Esophagus muscularis mucosa (tissue), 4 donors: Measurements from ENCODE around the gene RAB35. TPM values are rescaled to one million over a fixed set of nuclear protein-coding genes. Genes with fewer than 3 reads are reported as not detected.

ENCODE experiments used
- DNase-seq: peaks from one replicate; pipeline ENCODE4 v3.0.0-alpha.2; 2017; ENCODE audit errors: extremely low spot score
- H3K27ac ChIP-seq, 4 donors: fragments of 200-600 bp; sonication (generic); replicated peaks in 1 of 4; 1 replicate in 3 of 4; 2 replicates in 1 of 4; pipeline ENCODE4 v1.5.1; 2016 to 2019; ENCODE audit warnings: mild to moderate bottlenecking in 1 of 4
- H3K27me3 ChIP-seq, 4 donors: fragments of 200-600 bp; sonication (generic); one replicate each; pipeline versions ENCODE4 v1.5.1 to v1.6.0; 2016 to 2019
- H3K36me3 ChIP-seq, 4 donors: fragments of 200-600 bp; sonication (generic); one replicate each; pipeline ENCODE4 v1.5.1; 2016 to 2019
- H3K4me1 ChIP-seq, 4 donors: fragments of 200-600 bp; sonication (generic); one replicate each; pipeline ENCODE4 v1.5.1; 2016 to 2019
- H3K4me3 ChIP-seq, 4 donors: fragments of 200-600 bp; sonication (generic); 1 replicate in 2 of 4; 2 replicates in 2 of 4; pipeline ENCODE4 v1.5.1; 2016 to 2019; ENCODE audit warnings: mild to moderate bottlenecking in 4 of 4, moderate library complexity in 1 of 4
- H3K9me3 ChIP-seq, 4 donors: fragments of 200-600 bp; sonication (generic); 1 replicate in 3 of 4; 2 replicates in 1 of 4; pipeline ENCODE4 v1.5.1; 2016 to 2019
- EP300 ChIP-seq: sonication (generic); formaldehyde crosslinking; IDR thresholded peaks from one replicate; pipeline ENCODE4 v1.6.1; 2017; ENCODE audit warnings: antibody characterized with exemption
- POLR2A ChIP-seq: fragments of 450-650 bp; IDR thresholded peaks from one replicate; pipeline ENCODE4 v1.6.1; 2017; ENCODE audit warnings: antibody characterized with exemption, moderate library complexity, mild to moderate bottlenecking, low read depth
- POLR2AphosphoS5 ChIP-seq, 2 donors: sonication (generic); formaldehyde crosslinking; IDR thresholded peaks; one replicate each; pipeline ENCODE4 v1.6.1; 2017; ENCODE audit warnings: antibody characterized with exemption in 2 of 2
- WGBS: methylation state at CpG from one replicate; pipeline ENCODE4 v1.1.5; 2018; 5-methylcytosine and 5-hydroxymethylcytosine counted together
- intact Hi-C: fragments of 100-400 bp; cut with DNase I; formaldehyde crosslinking; loops from one replicate; pipeline ENCODE4 v1.15.1; 2023
- total RNA-seq, 4 donors: library from RNA; depleted of rRNA; stranded (reverse); fragments of >200 nt; gene quantifications; one replicate each; pipeline versions ENCODE4 v1.1.0 to v1.2.1, GENCODE V29; 2016
- TF ChIP-seq, protein P1 (sequence below), 3 experiments: fragments of 200-600 bp in 2 of 3; fragments of 450-650 bp in 1 of 3; sonication (generic) in 2 of 3; IDR thresholded peaks; one replicate each; pipeline ENCODE4 v1.5.1; 2017 to 2019; ENCODE audit warnings: antibody characterized with exemption in 3 of 3, mild to moderate bottlenecking in 2 of 3, moderate library complexity in 1 of 3

RAB35 gene
- total RNA-seq, 4 donors from 2014 or later, result 18.7 to 45.9 (median 38.3) TPM

DNA sequence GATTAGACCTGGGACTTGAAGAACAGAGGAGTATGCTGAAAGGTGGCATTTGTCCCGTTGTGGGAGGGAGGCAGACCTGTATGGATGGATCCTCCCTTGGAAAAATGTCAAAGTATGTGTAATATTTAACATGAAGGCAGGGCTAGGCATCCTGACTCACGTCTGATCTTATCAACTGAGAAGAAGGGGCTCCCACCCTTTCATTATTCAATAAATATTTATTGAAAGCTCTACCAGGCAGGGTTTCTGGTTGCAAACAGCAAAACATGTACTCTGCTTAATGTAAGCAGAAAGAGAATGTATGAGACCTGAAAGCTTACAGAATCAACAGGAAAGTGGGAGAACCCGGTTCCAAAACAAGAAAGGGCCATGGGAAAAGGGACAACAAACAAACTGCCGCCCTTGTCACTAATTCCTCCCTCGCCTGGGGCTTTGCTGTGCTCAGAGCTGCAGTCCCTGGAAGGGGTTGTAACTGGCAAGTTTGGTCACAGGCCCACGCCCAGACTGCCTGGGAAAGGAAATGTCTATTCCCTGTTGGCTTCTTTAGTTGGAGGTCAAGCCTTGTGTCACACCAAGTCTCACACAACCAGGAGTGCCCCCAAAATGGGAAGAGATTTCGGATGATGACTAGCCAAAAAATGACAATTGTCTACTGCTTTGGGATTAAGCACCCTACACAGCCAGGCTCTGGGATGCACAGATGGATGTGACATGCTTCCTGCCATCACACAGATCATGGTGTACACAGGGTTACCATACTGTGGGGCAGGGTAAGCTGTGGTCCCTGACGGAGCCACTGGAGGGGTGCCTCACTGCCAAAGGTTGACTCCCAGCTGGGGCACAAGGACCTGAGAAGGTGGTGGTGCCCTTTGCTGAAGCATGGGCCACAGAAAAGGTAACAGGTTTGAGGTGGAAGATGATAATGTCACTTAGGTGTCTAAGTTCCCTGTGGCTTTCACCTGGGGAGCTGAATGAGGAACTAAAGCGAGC, 36.8 kb downstream of the RAB35 start:
- H3K27ac ChIP-seq, result no peak overlapping the region
- intact Hi-C loops, result loop anchor here (10.0 kb wide), 1 partner anchor 95 kb away; the partner anchor contains the start of gene BICDL1
- TF ChIP-seq POLR2AphosphoS5 (IDR thresholded peaks at IDR 0.05), result no peak
- no peak for TF ChIP-seq EP300
- TF ChIP-seq, protein P1, sequence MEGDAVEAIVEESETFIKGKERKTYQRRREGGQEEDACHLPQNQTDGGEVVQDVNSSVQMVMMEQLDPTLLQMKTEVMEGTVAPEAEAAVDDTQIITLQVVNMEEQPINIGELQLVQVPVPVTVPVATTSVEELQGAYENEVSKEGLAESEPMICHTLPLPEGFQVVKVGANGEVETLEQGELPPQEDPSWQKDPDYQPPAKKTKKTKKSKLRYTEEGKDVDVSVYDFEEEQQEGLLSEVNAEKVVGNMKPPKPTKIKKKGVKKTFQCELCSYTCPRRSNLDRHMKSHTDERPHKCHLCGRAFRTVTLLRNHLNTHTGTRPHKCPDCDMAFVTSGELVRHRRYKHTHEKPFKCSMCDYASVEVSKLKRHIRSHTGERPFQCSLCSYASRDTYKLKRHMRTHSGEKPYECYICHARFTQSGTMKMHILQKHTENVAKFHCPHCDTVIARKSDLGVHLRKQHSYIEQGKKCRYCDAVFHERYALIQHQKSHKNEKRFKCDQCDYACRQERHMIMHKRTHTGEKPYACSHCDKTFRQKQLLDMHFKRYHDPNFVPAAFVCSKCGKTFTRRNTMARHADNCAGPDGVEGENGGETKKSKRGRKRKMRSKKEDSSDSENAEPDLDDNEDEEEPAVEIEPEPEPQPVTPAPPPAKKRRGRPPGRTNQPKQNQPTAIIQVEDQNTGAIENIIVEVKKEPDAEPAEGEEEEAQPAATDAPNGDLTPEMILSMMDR (IDR thresholded peaks at IDR 0.05), result no peak
- TF ChIP-seq POLR2A, result no peak
- no peaks in the 10 kb centered on the region for H3K4me1 ChIP-seq
- WGBS, result 71% methylated on average over 9 of the region's 9 CpGs
- no peaks in the 10 kb centered on the region for H3K36me3 ChIP-seq
- H3K9me3 ChIP-seq, result no peaks in the 10 kb centered on the region
- no peak overlapping the region for H3K4me3 ChIP-seq
- H3K27me3 ChIP-seq, result no peaks in the 10 kb centered on the region
- no peak for DNase-seq

DNA sequence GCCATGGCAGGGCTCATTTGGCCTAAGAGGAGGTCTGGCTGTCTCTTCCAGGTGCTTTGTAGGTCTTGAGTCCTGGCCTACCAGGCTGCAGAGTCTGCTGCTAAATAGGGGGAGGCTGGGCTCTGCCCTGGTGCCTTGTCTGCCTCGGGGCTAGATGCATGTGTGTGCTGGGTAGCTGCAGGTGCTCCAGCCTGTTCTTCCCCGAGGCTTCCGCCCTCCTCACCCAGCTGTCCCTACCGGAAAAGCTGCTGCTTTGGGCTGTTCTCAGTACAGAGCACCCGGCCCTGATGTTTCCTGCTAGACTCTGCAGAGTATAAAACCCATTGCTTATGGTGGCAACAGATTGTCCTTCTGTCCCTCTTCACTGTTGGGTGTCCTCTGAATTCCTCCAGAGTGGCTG, 37.7 kb downstream of the RAB35 start:
- no peaks in the 10 kb centered on the region for H3K4me1 ChIP-seq
- no peak overlapping the region for H3K27ac ChIP-seq
- 65% methylated on average over 5 of the region's 5 CpGs for WGBS
- no peaks in the 10 kb centered on the region for H3K27me3 ChIP-seq
- no peak overlapping the region for H3K4me3 ChIP-seq
- DNase-seq, result no peak
- intact Hi-C loops, result no loop called here
- TF ChIP-seq POLR2AphosphoS5 (IDR thresholded peaks at IDR 0.05), result no peak
- TF ChIP-seq POLR2A, result no peak
- TF ChIP-seq EP300, result no peak
- TF ChIP-seq, protein P1 (IDR thresholded peaks at IDR 0.05), result no peak
- H3K36me3 ChIP-seq, result no peaks in the 10 kb centered on the region
- H3K9me3 ChIP-seq, result no peaks in the 10 kb centered on the region

DNA sequence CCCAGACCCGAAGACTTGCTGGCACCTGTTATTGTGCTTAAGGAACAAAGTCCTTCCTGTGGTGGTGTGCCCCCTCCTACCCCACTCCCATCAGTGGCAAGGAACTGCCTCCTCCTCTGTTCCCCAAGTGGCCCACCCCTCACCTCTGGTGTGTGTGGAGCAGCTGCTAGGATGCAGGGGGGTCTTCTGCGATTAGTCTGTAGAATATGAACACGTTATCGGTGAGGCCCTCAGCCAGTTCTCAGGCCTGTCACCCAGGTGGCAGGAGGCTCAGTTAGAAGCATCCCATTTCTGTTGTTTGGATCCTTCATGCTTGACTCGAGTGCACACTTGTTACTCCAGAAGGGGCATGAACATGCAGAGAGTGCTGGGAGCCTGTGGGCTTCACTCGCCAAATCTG, 39.3 kb downstream of the RAB35 start:
- intact Hi-C loops, result no loop called here
- H3K36me3 ChIP-seq, result no peaks in the 10 kb centered on the region
- 82% methylated on average over 6 of the region's 6 CpGs for WGBS
- H3K4me1 ChIP-seq, result no peaks in the 10 kb centered on the region
- no peaks in the 10 kb centered on the region for H3K9me3 ChIP-seq
- no peak for DNase-seq
- no peak overlapping the region for H3K27ac ChIP-seq
- no peaks in the 10 kb centered on the region for H3K27me3 ChIP-seq
- no peak for TF ChIP-seq EP300
- TF ChIP-seq, protein P1 (IDR thresholded peaks at IDR 0.05), result no peak
- TF ChIP-seq POLR2A, result no peak
- no peak for TF ChIP-seq POLR2AphosphoS5 (IDR thresholded peaks at IDR 0.05)
- no peak overlapping the region for H3K4me3 ChIP-seq

DNA sequence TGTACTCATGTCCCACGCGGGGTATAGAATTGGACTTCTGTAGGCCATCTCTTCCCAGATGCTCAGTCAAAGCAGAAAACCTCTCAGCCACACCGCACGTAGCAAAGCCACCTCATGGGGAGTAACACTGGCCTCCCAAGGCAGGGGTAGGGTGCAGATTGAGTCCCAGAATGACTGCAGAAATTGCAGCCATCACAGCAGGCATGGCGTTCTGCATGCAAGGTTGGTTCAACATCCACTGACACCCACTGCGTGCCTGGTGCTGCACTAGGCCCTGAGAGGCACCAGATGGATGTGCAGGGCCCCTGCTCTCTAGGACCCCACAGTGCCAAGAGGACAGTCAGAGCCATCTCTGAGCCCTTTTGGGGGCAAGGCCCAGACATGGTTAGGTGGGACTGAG, 39.9 kb downstream of the RAB35 start:
- no peak overlapping the region for H3K4me3 ChIP-seq
- no peak for DNase-seq
- no peak overlapping the region for H3K27ac ChIP-seq
- 91% methylated on average over 6 of the region's 6 CpGs for WGBS
- H3K9me3 ChIP-seq, result no peaks in the 10 kb centered on the region
- intact Hi-C loops, result no loop called here
- TF ChIP-seq POLR2AphosphoS5 (IDR thresholded peaks at IDR 0.05) (no peak), EP300 (no peak), POLR2A (no peak)
- TF ChIP-seq, protein P1 (IDR thresholded peaks at IDR 0.05), result no peak
- H3K36me3 ChIP-seq, result no peaks in the 10 kb centered on the region
- H3K27me3 ChIP-seq, result no peaks in the 10 kb centered on the region
- no peaks in the 10 kb centered on the region for H3K4me1 ChIP-seq
